NT2/D1 (cell line): Measurements from ENCODE around the gene TLN1.
A peak's percentile ranks its signal among the peaks of the same experiment; 100 is the strongest.

Experiments
- DNase-seq: peaks from one replicate; pipeline ENCODE4 v3.0.0-alpha.2; 2011; ENCODE audit warnings: low read depth, low spot score
- H3K27me3 ChIP-seq: 2 replicates; pipeline ENCODE4 v1.6.0; 2011; ENCODE audit warnings: mild to moderate bottlenecking; ENCODE audit not compliant: insufficient read length, insufficient read depth
- H3K36me3 ChIP-seq: 2 replicates; pipeline ENCODE4 v1.6.1; 2011; ENCODE audit warnings: mild to moderate bottlenecking, low read length, mixed read lengths; ENCODE audit not compliant: insufficient read depth, insufficient read length
- H3K4me1 ChIP-seq: 2 replicates; pipeline ENCODE4 v1.5.1; 2011; ENCODE audit not compliant: insufficient read depth, insufficient read length
- H3K4me3 ChIP-seq: 2 replicates; pipeline ENCODE4 v1.5.1; 2011; ENCODE audit warnings: low read depth; ENCODE audit not compliant: insufficient read length
- H3K9ac ChIP-seq: 2 replicates; pipeline ENCODE4 v1.6.0; 2011; ENCODE audit warnings: low read depth; ENCODE audit not compliant: insufficient read length
- H3K9me3 ChIP-seq: 2 replicates; pipeline ENCODE4 v1.5.1; 2011; ENCODE audit warnings: mild to moderate bottlenecking, low read length; ENCODE audit not compliant: insufficient read depth
- SUZ12 ChIP-seq: IDR thresholded peaks from 2 replicates; pipeline ENCODE4 v1.6.1; 2011; ENCODE audit not compliant: insufficient read length, insufficient read depth; ENCODE audit errors: extremely low read depth
- YY1 ChIP-seq: IDR thresholded peaks from 2 replicates; pipeline ENCODE4 v1.6.1; 2011; ENCODE audit not compliant: insufficient read length, insufficient read depth
- ZNF274 ChIP-seq: IDR thresholded peaks from 2 replicates; pipeline ENCODE4 v1.6.1; 2011; ENCODE audit warnings: mild to moderate bottlenecking, low read depth, low read length

The TLN1 gene

GRCh38 chr9:35651956-35652828, 79.8 kb downstream of the TLN1 start:
- H3K4me1 ChIP-seq: peaks cover 24% of the 10 kb centered on the region
- H3K27me3 ChIP-seq: peaks cover 22% of the 10 kb centered on the region
- H3K9me3 ChIP-seq: no peaks in the 10 kb centered on the region
- TF ChIP-seq YY1 (no peak), SUZ12 (no peak), ZNF274 (no peak)
- H3K4me3 ChIP-seq: no peak overlapping the region
- H3K9ac ChIP-seq: no peak overlapping the region
- DNase-seq: no peak
- no peaks in the 10 kb centered on the region for H3K36me3 ChIP-seq

GRCh38 chr9:35650341-35651158, 81.4 kb downstream of the TLN1 start, which contains the start of gene SIT1:
TSS of gene SIT1 (minus strand) at chr9:35650931. CDS start at chr9:35650853, 78 bp downstream.
- H3K9ac ChIP-seq: peak within 1 kb of the TSS; percentile 6
- peaks cover 24% of the 10 kb centered on the region for H3K4me1 ChIP-seq
- no peaks in the 10 kb centered on the region for H3K36me3 ChIP-seq
- DNase-seq: no peak
- peaks cover 18% of the 10 kb centered on the region for H3K27me3 ChIP-seq
- no peak within 1 kb of the TSS for H3K4me3 ChIP-seq
- no peaks in the 10 kb centered on the region for H3K9me3 ChIP-seq
- TF ChIP-seq YY1: no peak
- TF ChIP-seq SUZ12: no peak
- no peak for TF ChIP-seq ZNF274

GRCh38 chr9:35649431-35650340, 82.3 kb downstream of the TLN1 start:
- Histone ChIP-seq H3K9me3 (no peaks in the 10 kb centered on the region), H3K36me3 (no peaks in the 10 kb centered on the region), H3K4me3 (no peak overlapping the region), H3K27me3 (peaks cover 18% of the 10 kb centered on the region), H3K4me1 (peaks cover 24% of the 10 kb centered on the region), H3K9ac (peak overlapping the region; percentile 44)
- DNase-seq: no peak
- no peak for TF ChIP-seq ZNF274
- no peak for TF ChIP-seq YY1
- TF ChIP-seq SUZ12: no peak
